ENCODE results near the gene MCM3AP. TPM values are rescaled to one million over a fixed set of nuclear protein-coding genes. Genes with fewer than 3 reads are reported as not detected.

Gene MCM3AP
- total and polyA plus RNA-seq, 7 donors = 44.0 to 104 (median 79.9) TPM

- TF ChIP-seq CTCF (IDR thresholded peaks at IDR 0.05) = no peak
- intact Hi-C loops (cut with DNase I) = no loop called here
- DNase-seq = no peak
- ATAC-seq = no peak
- Histone ChIP-seq H3K27ac (no peak overlapping the region), H3K9me3 (no peaks in the 10 kb centered on the region), H3K4me3 (no peak overlapping the region), H3K36me3 (ENCODE audit: insufficient read depth in 1 of 2, low read depth in 1 of 2) (peaks cover 0 to 90% of the 10 kb centered on the region in 2 donors), H3K27me3 (ENCODE audit: insufficient read depth in 3 of 3, low read length in 2 of 3) (no peaks in the 10 kb centered on the region), H3K4me1 (no peaks in the 10 kb centered on the region)
- 88 to 91% (median 89%) methylated on average over 23 of the region's 23 CpGs for WGBS, 3 donors
Measured at GRCh38 chr21:46211786-46212720, 73.4 kb downstream of the MCM3AP start.

- Histone ChIP-seq H3K36me3 (ENCODE audit: insufficient read depth in 1 of 2, low read depth in 1 of 2) (peaks cover 0 to 92% of the 10 kb centered on the region in 2 donors), H3K27me3 (ENCODE audit: insufficient read depth in 3 of 3, low read length in 2 of 3) (no peaks in the 10 kb centered on the region), H3K27ac (no peak overlapping the region), H3K9me3 (no peaks in the 10 kb centered on the region), H3K4me1 (no peaks in the 10 kb centered on the region), H3K4me3 (no peak overlapping the region)
- TF ChIP-seq CTCF (IDR thresholded peaks at IDR 0.05) = no peak
- intact Hi-C loops (cut with DNase I) = no loop called here
- 90 to 98% (median 92%) methylated on average over 7 of the region's 7 CpGs for WGBS, 3 donors
- ATAC-seq = no peak
- DNase-seq = no peak
Measured at GRCh38 chr21:46211376-46211775, 74.0 kb downstream of the MCM3AP start.

- Histone ChIP-seq H3K27ac (no peak overlapping the region), H3K4me3 (no peak overlapping the region), H3K27me3 (ENCODE audit: insufficient read depth in 3 of 3, low read length in 2 of 3) (no peaks in the 10 kb centered on the region), H3K36me3 (ENCODE audit: insufficient read depth in 1 of 2, low read depth in 1 of 2) (peaks cover 0 to 92% of the 10 kb centered on the region in 2 donors), H3K4me1 (no peaks in the 10 kb centered on the region), H3K9me3 (no peaks in the 10 kb centered on the region)
- intact Hi-C loops (cut with DNase I) = no loop called here
- TF ChIP-seq CTCF (IDR thresholded peaks at IDR 0.05) = no peak
- no peak for DNase-seq
- WGBS, 3 donors = 80 to 90% (median 88%) methylated on average over 16 of the region's 16 CpGs
- ATAC-seq = no peak
Measured at GRCh38 chr21:46210378-46211136, 74.9 kb downstream of the MCM3AP start.

- H3K4me3 ChIP-seq = no peak overlapping the region
- H3K27ac ChIP-seq = no peak overlapping the region
- no peaks in the 10 kb centered on the region for H3K27me3 ChIP-seq (ENCODE audit: insufficient read depth in 3 of 3, low read length in 2 of 3)
- H3K4me1 ChIP-seq = no peaks in the 10 kb centered on the region
- no peak for DNase-seq
- WGBS, 3 donors = 91 to 94% (median 92%) methylated on average over 21 to 23 of the region's 23 CpGs
- H3K9me3 ChIP-seq = no peaks in the 10 kb centered on the region
- peaks cover 0 to 93% of the 10 kb centered on the region in 2 donors for H3K36me3 ChIP-seq (ENCODE audit: insufficient read depth in 1 of 2, low read depth in 1 of 2)
- intact Hi-C loops (cut with DNase I) = no loop called here
- no peak for TF ChIP-seq CTCF (IDR thresholded peaks at IDR 0.05)
- no peak for ATAC-seq
Measured at GRCh38 chr21:46208761-46209721, 76.4 kb downstream of the MCM3AP start.

Measured in psoas muscle (tissue), 8 donors.